Mammary epithelial cell (primary cell): ENCODE measurements around the gene DNAJC13.

Experiments
- CTCF ChIP-seq, 2 donors: IDR thresholded peaks in 1 of 2; conservative IDR thresholded peaks in 1 of 2; 2 replicates each; pipeline ENCODE4 v1.5.1; 2011 to 2012; ENCODE audit warnings: inconsistent platforms in 2 of 2, low read length in 2 of 2, mild to moderate bottlenecking in 2 of 2, control low read depth in 1 of 2, low read depth in 1 of 2; ENCODE audit not compliant: insufficient read depth in 1 of 2; ENCODE audit errors: extremely low read depth in 1 of 2
- EZH2 ChIP-seq: IDR thresholded peaks from 2 replicates; pipeline ENCODE4 v1.6.1; 2012; ENCODE audit warnings: low read length, inconsistent platforms, borderline replicate concordance

- TF ChIP-seq CTCF (conservative IDR thresholded peaks at IDR 0.05 in 1 of 2, IDR thresholded peaks at IDR 0.05 in 1 of 2; ENCODE audit: extremely low read depth in 1 of 2, insufficient read depth in 1 of 2, low read depth in 1 of 2, low read length in 2 of 2) (no peak), EZH2 (no peak)
Measured at GRCh38 chr3:132519914-132520313, 102.6 kb downstream of the DNAJC13 start.
